T-helper 1 cell (primary cell): ENCODE measurements around the gene SAMD10.
"Not testable (repeated sequence)": the region's sequence is repeated elsewhere in the genome, so short reads cannot be mapped to it uniquely, and the experiment has no call there.

Experiments
- DNase-seq, 5 donors: peaks; one replicate each; pipeline ENCODE4 v3.0.0-alpha.2; 2012 to 2020

SAMD10 gene

DNA sequence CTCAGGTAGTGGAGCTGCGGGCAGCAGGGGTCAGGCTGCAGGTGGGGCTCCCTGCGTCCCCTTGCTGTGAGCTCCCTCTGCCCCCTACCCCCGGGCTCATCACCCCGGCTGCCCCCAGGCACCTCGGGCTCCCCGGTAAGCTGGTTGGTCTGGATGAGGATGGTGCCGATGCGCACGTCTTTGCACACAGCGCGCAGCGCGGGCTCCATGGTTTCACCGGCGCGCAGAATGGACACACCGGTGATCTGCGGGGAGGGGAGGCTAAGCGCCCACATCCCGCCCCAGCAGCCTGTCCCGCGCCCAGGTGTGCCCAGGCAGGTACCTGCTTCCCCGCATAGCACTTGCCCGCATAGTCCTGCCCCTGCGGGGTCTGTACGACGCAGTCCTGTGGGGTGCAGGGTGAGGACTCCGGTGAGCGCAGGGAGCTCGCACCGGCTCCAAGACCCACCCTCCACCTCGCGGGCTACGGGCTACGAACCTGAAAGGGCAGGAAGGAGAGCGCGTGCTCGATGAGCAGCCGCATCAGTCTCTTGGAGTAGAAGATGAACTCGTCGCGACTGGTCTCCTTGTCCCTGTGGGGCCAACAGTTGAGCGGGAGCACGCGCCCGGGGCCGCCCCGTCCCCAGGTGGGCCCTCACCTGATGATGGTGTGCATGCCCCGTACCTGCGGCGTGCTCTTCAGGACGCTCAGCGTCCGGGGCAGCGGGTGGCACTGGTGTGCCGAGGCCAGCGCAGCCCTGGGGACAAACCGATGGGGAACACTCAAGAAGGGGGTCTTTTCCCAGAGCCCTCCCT lies 38.8 kb downstream of the SAMD10 start:
- no peak for DNase-seq

DNA sequence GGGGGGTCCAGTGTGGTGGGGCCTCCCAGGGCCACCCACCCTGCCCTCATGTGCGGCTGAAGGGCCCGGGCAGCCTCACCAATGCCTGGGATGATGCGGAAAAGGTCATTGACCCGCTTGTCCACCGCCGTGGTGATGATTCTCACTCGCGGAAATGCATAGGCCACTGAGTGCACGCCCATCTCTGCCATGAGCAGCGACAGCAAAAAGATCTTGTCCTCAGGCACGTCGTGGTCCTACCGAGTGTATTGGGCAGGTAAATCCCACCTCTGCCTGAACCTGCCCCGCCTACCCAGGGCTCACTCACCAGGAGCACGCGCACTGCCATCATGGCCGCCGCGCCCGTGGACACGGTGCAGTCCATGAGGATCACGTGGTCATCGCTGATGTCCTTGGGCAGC lies 39.4 kb downstream of the SAMD10 start:
- no peak for DNase-seq

DNA sequence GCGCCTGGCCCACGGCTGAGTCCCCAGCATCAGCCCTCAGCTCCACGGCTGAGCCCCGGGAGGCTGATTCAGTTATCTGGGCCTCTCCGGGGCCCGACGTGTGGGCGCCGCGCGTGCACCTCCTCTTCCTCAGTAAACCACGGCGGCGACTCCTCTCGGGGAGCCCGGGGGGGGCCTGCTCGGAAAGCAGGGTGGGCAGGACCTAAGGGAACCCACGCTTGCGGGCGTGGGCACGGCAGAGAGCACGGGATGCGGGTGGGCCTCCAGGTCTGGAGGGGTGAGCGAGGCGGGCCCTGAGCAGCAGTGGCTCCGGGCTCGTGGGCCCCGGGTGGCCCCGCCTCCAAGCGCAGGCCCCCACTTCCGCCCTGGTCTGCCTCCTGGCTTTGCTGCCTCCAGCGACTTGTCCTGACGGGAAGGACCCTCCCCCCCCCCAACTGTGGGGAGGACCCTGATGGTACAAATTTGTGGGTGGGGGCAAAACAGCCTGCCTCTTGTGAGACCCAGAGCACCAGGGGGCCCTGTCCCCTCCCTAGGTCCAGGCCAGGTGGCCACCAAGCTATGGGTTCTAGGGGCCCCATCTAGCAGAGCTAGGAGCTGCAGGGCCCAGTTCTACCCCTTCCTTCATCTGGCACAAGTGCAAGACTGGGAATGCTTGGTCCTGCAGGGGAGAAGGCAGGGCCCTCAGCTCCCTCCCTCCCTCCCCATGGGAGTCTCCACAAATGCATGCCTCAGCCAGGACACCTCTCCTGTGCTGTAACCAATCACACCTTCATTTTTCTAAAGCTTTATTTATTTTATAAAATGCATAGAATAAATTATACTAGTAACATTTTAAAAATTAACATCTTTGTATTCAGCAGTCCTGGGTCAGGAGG lies 40.1 kb downstream of the SAMD10 start:
- DNase-seq, result no peak

DNA sequence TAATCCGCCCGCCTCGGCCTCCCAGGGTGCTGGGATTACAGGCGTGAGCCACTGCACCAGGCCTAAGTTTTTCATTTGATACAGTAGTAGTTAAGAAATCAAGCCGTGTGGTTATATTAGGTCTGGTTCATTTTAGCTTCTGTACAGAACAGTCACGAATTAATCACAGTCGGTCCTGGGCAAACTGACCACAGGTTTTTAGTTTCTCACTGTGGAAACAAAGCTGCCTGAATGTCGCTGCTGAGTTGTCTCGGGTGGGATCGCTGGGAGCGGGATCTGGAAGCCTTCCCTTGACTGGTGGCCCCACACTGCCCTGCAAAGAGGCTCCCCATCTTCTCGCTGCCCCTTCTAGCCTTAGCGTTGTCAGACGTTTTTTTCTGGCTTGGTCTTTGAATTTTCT lies 41.8 kb downstream of the SAMD10 start:
- no peak for DNase-seq

DNA sequence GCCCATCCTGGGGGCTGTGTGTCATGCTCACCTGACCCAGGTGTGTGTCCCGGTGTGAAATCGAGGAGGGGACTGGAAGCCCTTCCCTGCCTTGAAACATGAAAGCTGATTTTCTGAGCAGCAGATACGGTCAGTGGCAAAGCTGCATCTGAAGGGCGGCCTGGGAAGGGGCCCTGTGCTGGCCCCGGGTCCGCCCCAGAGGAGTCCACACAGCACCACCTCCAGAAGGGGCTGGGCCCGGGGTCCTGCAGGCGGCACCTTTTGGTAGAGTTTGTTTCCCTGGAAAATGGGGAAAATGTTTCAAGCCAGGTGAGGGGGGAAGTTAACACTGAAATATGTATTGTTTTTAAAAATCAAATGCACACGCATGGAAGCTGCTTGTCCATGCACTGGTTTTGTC lies 44.0 kb downstream of the SAMD10 start:
- DNase-seq, result no peak

DNA sequence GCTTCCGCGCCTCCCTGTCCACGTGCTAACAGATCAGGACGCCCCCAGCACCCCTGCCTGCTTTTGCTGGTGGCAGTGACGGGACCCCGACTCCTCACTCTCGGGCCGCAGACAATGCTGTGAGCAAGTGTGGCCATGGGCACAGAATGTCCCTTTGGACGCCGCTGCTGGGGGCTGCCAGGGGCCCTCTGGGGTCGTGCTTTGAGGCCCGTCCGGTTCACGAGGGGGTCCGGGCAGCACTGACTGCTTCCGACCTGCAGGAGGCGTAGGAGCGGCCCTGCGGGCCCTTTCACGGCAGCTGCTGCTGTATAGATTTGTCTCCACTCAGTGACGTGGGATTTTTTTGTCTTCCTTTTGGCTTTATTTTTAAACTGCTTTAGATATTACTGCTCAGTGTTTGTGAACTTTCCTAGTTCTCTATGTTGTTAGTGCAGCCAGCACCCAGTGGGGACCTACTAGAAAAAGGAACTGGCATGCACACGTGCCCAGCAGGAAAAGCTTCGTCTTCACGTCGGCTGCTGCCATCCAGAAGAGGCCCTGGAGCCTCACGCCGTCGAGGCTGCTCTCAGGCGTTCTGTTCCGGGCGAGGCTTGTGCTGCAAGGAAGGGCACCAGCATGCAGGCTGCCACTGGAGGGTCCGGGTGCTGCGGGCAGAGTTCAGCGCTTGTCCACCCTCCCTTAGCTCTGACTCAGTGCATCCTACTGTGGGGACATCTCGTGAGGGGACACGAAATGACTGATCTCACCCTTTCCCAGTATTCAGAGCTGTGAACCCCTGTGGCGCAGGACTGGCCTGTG lies 45.0 kb downstream of the SAMD10 start:
- DNase-seq, result no peak

DNA sequence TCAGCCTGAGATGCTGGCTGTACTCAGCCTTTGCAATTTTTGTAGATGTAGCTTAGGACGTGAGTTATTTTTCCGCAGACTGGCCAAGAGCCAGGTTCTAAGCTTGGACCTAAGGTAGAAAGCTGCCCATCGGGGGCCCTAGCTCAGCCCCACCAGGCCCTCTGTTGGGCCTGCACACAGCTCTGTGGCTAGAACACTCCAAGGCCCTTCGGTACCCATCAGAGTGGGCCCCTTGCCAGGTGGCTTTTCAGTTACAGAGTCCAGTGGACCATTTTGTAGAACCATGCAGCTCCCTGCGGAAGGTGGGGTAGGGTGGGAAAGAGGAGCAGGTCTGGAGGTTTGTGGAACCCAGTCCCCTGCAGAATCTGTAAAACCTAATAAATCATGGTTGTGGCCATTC lies 45.8 kb downstream of the SAMD10 start:
- no peak for DNase-seq

DNA sequence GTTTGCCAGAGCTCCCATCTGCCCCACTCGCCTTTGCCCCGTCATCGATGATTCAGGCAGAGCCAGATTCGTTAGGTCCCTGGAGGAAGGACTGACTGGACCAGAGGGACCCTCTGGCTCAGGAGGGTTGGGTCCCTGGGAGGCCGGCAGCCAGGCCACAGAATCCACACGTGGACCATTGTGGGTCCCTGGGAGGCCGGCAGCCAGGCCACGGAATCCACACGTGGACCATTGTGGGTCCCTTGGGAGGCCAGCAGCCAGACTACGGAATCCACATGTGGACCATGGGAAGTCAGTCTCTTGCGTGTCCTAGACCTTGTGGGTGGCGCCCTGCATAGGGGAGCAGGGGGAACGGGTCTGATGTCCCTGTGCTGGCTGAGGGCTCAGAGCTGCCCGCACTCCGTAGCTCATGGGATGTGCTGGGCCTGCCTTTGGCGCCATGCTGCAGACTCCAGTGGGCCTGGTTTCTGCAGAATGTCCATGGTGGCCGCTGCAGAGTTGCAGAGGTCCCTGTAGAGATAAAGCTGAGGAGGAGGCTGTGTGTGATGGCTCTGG lies 46.8 kb downstream of the SAMD10 start:
- no peak for DNase-seq

DNA sequence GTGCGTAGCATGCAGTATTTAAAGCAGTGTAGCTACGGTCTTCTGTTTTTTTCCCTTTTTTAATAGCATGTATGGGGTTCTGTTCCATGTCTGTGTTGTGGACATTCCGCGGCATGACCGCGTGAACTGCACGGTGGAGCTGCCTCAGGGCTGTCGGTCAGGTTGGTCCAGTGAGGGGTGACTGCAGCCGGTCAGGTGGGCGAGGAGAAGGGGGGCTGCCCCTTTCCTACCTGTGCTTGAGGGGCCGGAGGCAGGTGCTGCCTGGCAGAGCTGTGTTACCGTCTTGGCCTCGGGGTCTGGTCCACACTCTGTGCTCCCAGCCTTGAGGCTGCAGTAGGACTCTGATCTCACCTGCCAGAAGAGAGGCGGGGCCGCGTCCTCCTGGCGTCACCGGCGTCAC lies 47.7 kb downstream of the SAMD10 start:
- no peak for DNase-seq

DNA sequence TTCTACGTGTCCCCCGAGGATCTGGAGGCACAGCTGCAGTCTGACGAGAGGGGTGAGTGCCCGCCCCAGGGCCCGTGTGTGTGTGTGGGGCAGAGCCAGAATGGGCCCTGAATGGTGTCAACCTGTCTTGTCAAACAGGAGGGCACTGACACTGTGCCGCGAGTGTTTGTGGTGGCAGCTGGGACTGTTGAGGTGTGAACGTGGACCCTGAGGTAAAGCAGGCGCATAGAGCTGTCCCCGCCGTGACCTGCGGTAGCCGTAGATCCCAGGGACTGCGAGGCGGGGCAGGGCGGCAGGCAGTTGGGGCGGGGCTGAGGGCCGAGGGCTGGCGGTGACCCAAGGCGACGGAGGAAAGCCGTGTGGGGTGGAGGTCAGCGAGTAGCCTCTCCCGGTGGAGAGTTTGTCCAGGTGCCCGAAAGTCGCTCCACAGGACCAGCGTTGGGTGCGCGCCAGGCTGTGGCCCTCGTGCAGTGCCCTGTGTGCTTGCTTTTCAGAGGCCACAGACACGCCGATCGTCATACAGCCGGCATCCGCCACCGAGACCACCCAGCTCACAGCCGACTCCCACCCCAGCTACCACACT lies 48.4 kb downstream of the SAMD10 start:
- DNase-seq, result no peak

DNA sequence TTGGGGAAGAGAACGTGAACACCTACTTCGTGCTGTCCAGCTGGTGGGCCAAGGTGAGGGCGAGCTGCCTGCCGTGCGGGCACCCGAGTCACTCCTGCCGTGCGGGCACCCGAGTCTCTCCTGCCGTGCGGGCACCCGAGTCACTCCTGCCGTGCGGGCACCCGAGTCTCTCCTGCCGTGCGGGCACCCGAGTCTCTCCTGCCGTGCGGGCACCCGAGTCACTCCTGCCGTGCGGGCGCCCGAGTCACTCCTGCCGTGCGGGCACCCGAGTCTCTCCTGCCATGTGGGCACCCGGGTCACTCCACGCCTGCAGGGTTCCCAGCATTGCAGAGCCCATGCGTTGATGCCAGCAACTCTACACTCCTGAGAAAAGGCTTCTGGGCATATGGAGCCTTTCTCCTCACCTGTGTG lies 50.0 kb downstream of the SAMD10 start:
- DNase-seq, result not testable (repeated sequence)

DNA sequence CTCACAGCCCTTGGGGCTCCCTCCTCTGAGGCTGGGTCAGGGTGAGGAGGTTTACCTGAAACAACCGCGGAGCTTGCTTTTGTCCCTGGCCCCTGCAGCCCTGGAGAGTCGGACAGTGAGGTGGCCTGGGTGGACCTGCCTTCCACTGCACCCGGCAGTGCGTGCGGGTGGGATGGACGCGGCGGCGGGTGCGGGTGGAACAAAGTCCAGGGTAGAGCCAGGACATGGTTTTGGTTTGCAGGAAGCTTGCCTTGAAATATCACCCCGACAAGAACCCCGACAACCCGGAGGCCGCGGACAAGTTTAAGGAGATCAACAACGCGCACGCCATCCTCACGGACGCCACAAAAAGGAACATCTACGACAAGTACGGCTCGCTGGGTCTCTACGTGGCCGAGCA lies 50.4 kb downstream of the SAMD10 start:
- DNase-seq, result no peak

DNA sequence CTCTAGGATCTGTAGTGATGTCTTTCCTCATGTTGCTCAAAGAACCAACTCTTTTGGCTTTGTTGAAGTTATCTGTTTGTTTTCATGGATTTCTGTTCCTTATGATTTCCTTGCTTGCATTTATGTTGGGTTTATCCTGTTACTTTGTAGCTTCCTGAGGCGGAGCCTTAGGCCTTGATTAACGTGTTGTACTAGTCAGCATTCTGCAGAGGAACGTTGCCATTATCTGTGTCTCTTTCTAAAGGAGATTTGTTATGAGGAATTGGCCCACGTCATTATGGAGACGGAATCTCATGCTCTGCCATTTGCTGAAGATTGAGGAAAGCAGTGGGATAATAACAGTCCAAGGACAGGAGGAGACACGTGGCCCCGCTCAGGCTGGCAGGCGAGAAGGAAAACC lies 53.1 kb downstream of the SAMD10 start:
- DNase-seq, result no peak

DNA sequence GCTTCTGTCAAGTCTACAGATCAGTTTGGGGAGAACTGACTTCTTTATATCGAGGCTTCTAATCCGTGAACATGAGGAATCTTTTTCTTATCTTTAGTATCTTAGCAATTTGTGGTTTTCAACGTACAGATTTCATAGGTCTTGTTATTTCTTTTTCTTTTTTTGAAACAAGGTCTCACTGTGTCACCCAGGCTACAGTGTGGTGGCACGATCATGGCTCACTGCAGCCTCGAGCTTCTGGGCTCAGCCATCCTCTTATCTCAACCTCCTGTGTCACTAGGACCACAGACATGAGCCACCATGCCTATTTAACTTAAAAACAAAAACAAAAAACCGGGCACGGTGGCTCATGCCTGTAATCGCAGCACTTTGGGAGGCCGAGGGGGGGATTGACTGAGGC lies 55.2 kb downstream of the SAMD10 start:
- no peak for DNase-seq
